ENCODE results near the gene SNAP47.

The SNAP47 gene

DNA sequence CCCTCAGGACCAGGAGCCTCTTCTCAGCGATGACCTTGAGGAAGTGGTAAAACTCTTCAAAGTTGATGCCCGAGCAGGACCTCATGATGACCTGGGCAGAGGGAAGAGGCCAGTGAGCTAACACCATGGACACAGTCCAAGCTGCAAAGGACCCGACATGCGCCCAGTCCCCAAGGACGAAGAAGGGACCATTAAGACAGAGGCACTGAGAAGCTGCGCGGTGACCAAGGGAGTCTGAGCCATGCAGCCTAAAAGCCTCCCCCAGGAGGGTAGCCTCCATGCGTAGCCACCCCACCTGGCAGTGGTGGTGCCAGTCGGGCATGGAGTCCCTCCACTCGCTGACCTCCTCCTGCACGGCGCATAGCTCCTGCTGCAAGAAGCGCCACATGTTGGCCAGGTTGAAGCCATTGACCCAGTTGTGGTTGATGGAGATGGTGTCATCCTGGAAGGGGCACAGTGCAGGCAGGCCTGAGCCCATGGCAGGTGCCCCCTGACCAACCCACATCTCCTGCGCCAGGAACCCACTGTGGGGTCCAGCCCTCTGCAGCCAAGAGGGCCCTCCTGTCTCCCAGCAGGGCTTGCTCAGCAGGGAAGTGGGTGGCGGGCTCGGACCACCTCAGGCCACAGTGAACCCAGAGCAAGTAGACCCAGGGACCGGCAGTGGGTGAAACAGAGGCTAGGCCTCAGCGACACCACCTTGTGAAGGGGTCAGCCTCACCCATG is 2.5 kb upstream of the SNAP47 start:
- no peak for DNase-seq (ENCODE audit: low read depth)

DNA sequence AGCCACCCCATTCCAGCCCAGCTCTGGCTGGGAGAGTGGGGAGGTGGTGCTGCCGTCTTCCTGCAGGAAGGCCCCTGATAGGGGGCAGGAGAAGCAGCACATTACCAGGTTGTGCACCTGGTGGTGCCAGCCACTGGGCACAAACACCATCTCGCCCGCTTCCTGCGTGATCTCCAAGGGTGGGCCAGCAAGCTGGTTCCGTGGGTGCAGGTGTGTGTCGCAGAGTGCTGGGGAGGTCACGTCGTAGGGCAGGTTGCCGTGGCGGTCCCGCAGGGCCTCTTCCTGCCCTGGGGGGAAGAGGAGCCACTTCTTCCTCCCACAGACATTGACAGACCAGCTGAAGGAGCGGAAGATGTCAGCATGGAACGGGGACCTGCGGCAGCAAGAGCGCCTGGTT is 1.9 kb upstream of the SNAP47 start:
- DNase-seq (ENCODE audit: low read depth): no peak

DNA sequence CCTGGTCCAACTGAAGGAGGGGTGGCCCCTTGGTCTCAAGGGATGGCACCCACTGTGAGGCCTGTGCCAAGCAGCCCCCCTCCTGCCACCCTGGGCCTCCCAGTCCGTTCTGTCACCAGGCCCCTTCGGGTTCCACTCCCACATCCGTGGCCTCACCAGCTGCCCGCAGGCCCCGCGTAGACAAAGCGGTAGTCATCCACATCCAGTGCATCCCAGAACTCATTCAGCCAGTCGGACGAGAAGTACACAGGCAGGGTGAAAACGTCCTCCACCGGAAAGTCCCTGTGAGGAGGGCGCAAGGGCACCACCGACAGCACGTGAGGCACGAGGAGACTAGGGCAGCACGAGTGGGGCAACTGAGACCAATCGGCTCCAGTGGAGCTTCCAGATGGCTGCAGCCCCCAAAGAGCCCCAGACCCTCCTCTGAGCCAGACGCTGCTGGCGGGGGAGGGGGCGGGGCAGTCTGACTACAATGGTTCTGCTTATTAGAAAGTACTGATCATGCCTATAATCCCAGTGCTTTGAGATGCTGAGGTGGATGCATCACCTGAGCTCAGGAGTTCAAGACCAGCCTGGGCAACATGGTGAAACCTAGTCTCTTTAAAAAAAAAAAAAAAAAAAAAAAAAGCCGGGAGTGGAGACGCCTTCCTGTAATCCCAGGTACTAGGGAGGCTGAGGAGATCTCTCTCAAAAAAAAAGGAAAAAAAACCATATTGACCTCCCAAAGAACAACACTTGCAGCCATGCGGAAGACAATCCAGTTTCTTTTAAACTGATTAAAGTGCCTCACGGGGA is 1.3 kb upstream of the SNAP47 start:
- no peak for DNase-seq (ENCODE audit: low read depth)

DNA sequence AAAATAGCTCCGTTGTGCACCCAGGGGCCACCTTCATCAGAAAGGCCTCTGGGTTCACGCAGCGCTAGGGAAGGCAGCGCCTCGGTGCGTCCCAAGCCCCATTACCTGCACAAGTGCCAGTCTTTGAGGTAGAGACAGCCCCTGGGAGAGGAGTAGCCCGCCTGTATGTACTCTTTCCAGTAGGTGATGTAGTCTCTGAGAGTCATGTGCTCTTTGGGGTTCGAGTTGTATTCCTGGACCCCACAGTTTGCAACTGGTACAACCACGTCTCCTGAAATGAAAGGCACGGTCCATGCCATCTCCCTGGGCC is 734 bp upstream of the SNAP47 start:
- DNase-seq (ENCODE audit: low read depth): no peak

DNA sequence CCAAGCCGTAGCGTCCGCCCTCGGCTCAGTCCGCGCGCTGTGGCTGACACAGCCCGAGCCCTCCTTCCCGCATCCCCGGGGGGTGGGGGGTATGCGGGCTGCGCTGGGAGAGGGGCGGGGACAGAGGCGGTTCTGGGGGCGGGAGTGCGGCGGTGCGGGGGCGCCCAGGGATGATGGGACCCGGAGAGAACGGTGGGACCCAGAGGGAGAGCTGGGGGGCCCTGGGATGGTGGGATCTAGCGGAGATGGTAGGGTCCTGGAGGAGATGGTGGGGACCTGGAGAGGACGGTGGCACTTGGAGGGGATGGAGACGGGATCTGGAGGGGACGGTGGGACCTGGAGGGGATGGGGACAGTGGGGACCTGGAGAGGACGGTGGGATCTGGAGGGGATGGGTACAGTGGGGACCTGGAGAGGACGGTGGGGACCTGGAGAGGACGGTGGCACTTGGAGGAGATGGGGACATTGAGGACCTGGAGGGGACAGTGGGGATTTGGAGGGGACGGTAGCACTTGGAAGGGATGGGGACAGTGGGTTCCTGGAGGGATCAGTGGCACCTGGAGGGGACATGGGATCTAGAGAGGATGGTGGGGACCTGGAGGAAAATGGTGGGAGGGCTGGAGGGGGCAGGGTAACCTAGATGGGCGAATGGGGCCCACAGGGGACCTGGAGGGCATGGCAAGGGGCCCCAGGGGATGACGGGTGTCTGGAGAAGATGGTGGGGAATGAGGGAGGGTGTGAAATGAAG is 477 bp downstream of the SNAP47 start:
- DNase-seq (ENCODE audit: low read depth): no peak

DNA sequence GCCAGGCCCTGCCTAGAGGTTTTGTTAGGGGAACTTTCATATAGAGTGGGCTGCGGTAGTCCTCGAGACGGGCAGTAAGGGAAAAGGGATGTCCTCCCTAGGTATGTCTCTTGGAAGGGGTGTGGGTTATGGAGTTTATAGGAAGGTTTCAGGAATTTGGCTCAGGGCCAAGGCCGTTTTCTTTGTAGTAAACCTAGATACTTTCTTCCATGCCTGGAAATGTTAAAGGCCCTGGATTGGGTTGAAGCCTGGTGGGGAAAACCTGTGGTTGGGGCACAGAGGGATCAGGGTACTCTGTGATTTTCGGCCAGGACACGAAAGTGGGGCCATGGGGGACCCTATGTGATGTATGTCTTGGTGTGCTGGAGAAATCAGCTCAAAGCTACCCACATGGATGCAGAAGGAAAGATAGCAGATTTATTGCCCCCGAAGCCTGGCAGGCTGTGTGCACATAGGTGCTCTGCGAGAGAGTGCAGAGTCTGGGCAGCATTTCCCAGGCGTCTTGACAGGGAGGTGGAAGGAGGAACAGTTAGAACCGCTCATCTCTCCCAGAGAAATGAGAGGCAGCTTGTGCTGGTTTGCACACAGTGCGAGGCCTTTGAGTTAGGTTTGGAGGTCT is 1.7 kb downstream of the SNAP47 start:
- no peak for DNase-seq (ENCODE audit: low read depth)

DNA sequence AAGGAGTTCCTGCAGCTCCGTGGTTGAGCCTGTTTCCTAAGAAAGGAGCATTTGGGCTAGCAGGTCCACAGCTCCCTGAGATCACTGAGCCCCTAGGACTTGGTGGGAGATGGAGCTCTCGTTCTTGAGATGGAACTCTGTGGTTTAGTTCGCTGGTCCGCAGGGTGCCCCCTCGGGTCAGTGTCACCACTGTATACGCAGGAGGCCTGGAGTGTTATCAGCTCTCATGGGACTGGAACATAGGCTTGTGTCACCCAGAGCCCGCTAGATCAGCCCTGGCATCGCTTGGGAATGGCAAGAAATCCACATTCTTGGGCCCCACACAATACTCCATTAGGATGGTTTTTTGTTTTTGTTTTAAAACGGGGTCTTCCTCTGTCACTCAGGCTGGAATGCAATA is 3.6 kb downstream of the SNAP47 start:
- DNase-seq (ENCODE audit: low read depth): no peak

DNA sequence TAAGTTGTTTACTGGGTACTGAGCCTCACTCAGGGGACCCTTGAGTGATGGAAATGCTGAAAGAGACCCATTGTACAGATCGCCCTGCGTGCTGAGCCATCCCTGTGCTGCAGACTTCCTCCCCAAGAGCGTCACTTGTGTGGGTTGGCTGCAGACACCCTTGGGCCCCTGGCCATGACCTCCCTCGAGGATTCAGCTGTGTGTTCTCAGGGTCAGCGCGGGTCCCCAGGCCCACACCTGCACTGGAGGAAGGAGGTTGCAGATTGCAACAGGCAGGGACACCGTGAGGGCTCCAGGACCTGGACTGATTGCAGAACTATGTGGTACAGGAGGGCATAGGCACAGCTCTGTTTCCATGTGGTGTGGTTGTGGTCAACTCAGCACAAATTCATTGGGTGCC is 4.4 kb downstream of the SNAP47 start:
- DNase-seq (ENCODE audit: low read depth): no peak

DNA sequence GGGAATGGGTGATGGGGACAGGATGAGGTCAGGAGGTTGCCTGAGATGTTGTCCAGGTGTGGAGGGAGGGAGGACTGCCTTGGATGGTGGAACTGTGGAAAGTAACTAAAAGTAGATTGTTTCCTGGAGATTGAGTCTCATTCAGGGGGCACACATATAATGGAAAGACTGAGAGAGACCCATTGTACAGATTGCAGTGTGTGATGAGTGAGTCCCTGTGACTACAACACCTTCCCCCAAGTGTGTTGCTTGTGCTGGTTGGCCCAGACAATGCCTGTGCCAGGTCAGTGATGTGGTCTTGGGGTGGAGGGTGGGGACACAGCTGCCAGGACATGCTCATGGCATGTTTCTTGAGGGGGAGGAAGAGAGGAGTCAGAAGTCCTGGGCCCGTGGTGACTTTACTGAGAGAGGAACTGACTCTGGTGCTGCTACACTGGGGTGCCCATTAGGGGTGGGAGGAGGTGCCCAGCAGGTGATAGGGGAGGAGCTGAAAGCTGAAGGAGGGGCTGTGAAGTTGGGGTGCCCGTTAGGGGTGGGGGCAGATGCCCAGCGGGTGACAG is 5.2 kb downstream of the SNAP47 start:
- no peak for DNase-seq (ENCODE audit: low read depth)

DNA sequence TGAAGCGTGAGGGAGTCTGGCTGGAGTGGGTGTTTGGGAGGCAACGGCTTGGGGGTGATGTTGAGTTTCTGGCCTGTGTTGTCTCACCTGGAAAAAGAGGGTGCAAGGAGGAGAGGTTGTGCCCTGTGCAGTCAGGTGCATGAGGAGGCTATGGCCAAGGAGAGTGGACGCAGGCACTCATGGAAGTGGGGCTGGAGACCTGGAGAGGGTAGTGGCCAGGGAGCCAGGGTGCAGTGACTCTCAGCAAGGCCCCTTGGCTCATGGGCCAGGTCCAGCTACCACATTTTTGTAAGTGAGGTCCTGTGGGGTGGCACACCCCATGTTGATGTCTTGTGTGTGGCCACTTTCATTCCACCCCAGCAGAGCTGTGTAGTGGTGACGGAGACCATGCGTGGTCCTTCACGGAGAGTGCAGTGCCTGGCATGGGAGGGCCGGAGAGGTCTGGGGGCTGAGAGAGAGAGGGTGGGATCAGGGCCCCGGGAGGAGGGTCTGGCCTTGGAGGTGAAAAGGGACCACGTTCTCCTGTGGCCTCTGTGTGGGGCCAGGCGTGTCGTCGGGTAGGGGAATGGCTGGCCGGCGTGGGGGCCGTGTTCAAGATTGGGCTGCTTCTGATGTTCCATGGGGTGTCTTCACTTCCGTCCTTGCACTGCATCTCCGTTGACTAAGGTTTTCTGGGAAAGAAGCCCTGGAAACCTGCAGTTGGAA is 6.1 kb downstream of the SNAP47 start:
- no peak for DNase-seq (ENCODE audit: low read depth)

DNA sequence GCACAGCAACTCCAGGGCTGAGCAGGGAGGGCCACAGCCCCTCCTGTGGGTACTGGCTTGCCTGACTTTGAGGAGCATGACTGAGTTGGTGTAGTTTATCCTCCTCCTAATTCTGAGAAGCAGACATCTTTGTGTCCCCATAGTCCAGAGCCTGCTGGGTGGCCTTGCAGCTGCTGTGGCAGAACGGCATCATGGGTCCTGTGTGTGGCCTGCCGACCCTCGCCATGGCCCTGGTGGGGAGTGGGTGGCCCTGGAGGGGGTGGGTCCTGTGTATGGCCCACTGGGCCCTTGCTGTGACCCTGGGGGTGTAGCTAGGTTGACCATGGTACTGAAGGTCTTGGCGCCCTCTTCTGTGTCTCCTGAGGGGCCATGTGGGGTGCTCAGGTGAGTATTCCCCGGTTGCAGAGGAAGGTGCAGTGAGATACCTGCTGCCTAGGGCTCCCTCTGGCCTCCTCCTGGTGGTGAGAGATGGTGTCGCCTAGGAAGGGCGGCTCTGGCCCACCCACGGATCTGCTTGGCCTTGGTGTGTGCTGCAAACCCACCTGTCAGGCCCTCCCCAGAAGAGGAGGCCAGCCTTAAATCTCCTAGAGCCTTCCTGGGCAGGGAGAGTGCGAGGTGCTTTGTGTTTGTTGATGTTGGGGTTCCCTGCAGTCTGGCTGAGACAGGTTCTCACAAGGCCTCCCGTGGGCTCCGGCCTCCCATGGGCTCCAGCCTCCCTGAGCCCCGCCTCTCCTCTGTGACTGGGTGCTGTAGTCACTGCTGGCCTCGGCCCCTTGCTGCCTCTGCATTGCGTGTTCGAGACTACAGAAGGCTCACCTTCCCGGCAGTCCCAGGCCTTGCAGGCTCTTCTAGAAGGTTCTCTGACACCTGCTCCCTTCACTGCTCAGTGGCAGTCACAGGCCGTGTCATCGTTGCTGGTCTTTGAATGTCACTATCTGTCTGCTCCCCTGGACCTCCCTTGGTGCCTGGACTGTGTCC is 7.8 kb downstream of the SNAP47 start:
- DNase-seq (ENCODE audit: low read depth): no peak

DNA sequence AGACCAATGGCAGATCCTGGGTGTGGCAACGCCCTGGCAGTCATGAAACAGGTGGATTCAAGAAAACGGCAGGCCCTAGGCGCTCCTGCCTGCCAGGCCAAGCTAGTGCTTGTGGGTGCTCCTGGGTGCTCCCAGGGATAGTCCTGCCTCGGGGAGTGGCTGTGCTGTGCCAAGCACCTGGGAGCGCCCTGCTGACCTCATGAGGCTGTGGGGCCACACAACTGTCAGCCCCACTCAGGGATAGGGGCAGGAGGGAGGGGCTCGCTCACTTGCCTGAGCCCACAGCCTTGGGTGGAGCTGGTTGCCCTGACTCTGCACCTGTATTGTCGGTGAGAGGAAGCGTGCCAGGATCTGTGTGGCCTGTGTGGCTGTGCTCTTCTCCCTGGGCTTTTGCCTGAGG is 9.4 kb downstream of the SNAP47 start:
- DNase-seq (ENCODE audit: low read depth): no peak

DNA sequence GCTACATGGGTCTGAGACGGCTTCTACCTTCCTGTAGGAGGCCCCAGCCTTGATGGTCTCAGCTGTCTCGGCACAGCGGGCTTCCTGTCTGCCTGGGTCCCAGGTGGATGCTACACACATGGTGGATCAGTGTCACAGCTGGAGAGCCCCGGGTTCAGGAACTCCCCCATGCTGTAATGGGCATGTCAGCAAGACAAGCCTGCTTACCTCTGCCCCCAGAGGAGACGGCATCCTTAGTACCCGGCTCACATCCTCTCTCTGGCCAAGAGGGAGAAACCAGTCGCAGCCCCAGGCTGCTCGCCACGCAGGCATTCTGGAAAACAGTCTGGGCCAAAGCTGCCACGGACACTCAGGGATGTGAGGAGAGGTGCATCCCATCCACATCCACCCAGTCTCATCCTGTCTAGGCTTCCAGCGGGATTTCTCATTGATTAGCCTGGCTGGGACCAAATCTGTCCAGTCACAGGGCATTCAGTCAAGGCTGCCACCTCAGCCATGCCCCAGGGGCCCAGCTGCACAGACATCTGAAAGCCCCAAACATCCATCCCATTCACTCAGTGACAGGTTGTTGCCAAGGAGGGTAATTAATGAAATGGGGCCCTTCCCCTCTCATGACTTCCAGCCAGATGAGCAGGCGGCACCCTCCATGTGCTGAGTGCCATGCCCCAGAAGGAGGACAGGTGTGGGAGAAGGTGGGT is 10.5 kb downstream of the SNAP47 start:
- DNase-seq (ENCODE audit: low read depth): no peak

DNA sequence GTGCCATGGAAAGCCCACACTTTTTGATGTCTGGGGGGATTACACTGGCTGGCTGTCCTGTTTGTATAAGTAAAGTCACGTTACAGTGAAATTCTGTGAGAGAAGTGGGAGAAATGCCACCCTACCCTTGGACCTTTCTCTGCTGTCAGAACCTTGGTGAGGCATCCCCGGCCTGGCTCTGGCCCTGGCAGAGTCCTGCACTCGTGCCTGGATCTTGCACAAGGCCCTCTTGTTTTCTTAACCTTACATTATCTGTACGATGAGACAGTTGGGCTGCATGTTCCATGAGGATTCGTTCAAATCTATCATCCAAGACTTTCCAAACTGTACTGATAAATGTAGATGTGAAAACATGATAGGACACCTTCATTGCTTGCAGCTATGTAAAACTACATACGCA is 11.4 kb downstream of the SNAP47 start:
- DNase-seq (ENCODE audit: low read depth): no peak

DNA sequence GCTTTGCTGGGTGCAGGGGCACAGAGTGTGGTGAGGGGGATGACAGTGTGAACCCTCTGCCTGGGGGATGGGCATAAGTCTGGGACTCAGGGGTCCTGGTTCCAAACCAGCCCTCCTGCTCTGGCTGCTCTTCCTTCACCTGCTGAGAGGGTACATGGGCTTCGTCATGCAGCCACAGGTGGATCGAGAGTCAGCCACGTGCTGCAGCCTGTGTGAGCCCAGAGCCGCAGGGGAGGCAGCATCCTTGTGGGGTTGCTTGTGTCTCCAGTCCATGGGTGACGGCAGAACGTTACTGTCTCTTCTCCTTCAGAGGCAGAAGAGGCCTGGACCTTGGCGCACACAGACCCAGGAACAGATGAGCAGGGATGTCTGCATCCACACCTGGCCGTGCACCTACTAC is 12.1 kb downstream of the SNAP47 start:
- DNase-seq (ENCODE audit: low read depth): no peak

DNA sequence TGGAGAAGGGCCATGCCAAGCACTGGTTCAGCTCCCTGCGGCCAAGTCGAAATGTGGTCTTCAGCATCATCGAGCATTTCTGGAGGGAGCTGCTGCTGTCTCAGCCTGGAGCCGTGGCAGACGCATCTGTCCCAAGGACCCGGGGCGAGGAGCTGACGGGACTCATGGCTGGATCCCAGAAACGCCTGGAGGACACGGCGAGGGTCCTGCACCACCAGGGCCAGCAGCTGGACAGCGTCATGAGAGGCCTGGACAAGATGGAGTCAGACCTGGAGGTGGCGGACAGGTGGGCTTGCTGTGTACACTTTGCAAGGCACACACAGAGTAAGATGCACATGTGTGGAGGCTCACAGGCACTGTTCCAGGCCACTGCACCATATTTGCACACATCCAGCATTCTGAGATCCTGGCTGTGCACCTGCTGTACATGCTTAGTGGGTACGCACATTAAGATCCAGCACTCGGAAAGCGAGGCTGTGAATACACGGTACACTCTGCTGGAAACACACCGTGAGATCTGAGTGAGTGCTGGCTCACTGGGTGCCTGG is 12.8 kb downstream of the SNAP47 start:
- no peak for DNase-seq (ENCODE audit: low read depth)

DNA sequence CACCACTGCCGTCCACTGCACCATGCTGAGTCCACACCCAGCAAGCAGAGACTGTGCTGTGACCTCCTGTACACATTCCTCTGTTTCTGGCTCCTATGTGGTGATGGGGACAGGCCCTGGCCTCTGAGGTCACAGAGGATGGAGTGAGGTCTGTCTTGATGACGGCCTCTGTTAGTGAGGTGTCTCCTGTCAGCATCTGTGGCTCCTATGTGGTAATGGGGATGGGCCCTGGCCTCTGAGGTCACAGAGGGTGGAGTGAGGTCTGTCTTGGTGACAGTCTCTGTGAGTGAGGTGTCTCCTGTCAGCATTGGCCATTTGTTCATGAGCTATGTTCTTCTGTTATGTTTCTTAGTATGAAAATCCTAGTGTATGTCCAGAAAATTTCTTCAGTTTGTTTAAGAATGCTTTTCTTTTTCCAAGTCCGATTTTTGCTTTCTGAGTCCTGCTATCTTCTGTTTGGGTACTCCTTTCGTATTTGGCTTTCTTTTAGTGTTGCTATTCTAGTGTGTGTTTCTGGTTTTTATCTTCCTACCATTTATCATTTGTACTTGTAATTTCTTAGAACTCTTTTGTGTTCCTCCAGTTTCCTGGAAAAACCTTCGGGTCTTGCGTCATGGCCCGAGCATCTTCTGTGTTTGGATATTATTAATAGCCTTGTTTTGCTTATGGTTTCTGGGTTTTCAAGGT is 13.4 kb downstream of the SNAP47 start:
- DNase-seq (ENCODE audit: low read depth): no peak

DNA sequence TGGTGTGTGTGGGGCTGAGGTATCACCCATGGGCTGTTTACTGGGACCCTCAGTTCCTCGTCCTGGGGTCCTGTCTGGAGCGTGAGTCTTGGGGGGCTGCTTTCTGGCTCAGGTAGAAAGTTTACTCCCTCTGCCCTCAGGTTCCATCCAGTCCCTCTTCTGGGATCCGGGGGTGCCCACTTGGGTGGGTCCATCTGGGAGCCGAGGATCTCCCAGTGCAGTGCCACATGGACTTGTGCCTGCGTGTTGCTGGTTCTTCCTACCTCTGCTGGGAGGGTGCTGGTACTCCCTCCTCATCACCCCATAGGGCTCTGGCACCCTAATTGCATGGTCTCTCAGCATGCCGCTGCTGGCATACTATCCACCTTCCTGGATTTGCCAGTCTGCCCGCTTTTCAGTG is 14.0 kb downstream of the SNAP47 start:
- no peak for DNase-seq (ENCODE audit: low read depth)

Data from activated T-cell treated with anti-CD3 and anti-CD28 coated beads for 1 hour (primary cell).